ENCODE results near the gene DTNB.

Gene DTNB

GRCh38 chr2:25331686-25332365 is 341.6 kb downstream of the DTNB start:
- DNase-seq (ENCODE audit: extremely low read depth, low read depth): no peak
- TF ChIP-seq CTCF (IDR thresholded peaks at IDR 0.05; ENCODE audit: low read depth, low read length): no peak

GRCh38 chr2:25330937-25331336 is 342.4 kb downstream of the DTNB start:
- no peak for TF ChIP-seq CTCF (IDR thresholded peaks at IDR 0.05; ENCODE audit: low read depth, low read length)
- DNase-seq (ENCODE audit: extremely low read depth, low read depth): no peak

- DNase-seq (ENCODE audit: extremely low read depth, low read depth): no peak
- TF ChIP-seq CTCF (IDR thresholded peaks at IDR 0.05; ENCODE audit: low read depth, low read length): no peak
Observed at GRCh38 chr2:25330273-25330672, 343.1 kb downstream of the DTNB start.

- no peak for TF ChIP-seq CTCF (IDR thresholded peaks at IDR 0.05; ENCODE audit: low read depth, low read length)
- DNase-seq (ENCODE audit: extremely low read depth, low read depth): no peak
Observed at GRCh38 chr2:25328152-25329085, 345.0 kb downstream of the DTNB start.
